Activated T-helper 1 cell treated with Interleukin-2 at 50 U/mL for 16 hours (primary cell): ENCODE measurements around the gene FUS.
"Not testable (repeated sequence)": the region's sequence is repeated elsewhere in the genome, so short reads cannot be mapped to it uniquely, and the experiment has no call there.

ENCODE experiments used
- DNase-seq: peaks from one replicate; pipeline ENCODE4 v3.0.0-alpha.2; 2020; ENCODE audit warnings: low read depth

Gene FUS

DNA sequence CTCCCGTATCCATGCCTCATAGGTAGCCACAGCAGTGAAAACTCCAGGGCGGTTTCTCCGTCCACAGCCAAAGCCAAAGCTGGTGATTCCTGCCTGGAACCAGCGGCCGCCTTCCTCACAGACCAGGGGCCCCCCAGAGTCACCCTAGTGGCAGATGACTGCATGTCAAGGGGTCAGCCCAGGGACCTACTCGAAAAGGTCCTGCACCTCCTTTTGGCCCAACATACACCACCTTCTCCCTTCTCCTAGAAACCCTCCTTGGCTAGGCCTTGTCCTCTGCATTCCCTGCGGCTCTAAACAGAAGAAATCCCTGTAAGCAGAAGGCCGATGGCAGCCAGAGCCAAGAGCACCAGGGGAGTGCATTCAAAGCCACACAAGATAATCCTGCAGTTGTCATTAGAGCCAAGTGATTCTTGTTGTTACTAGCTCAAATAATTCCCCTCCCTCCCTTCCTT lies 36.2 kb upstream of the FUS start:
- DNase-seq = no peak

DNA sequence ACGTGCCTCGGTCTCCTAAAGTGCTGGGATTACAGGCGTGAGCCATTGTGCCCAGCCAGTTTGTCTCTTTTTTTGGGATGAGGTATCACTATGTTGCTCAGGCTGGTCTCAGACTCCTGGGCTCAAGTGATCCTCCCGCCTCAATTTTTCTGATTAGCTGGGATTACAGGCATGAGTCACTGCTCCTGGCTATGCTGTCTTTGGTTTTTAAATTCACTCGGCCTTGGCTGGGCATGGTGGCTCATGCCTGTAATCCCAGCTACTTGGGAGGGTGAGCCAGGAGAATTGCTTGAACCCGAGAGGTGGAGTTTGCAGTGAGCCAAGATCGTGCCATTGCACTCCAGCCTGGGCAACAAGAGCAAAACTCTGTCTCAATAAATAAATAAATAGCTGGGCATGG lies 35.5 kb upstream of the FUS start:
- not testable (repeated sequence) for DNase-seq

DNA sequence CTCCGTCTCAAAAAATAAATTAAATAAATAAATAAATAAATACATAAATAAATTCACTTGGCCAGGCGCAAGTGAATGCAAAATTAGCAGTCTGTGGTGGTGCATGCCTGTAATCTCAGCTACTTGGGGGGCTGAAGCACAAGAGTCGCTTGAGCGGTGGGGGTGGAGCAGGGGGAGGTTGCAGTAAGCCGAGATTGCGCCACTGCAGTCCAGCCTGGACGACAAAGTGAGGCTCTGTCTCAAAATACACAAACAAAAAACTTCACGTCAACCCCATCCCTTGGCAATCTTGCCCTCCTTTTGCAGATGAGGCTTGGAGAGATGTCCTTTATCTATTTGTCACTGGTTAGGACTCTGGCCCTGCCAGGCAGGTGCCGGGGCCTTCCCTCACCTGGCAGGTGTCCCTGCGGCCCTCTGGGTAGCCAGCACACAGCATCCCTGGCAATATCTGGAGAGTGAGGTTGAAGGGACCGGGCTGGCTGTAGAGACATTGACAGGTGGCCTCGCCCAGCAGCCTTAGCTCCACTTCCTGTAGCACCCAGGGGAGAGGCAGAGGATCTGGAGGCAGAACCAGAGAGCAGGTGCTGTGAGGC lies 34.4 kb upstream of the FUS start:
- DNase-seq = no peak

DNA sequence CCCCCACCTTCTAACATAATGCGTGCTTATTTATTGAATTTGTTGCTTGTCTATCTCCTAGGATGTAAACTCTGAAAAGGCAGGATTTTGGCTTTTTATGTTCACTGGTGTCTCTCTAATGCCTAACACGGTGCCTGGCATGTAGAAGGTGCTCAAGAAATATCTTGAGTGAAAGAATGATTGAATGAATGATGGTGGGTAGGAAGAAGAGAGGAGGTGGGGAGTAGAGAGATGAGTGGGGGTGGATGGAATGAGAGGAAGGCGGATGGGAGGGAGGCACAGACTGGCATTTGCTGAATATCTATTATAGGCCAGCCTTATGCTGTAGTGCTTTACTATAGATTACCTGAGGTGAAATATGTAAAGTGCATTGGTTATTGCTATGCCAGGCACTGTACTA lies 32.4 kb upstream of the FUS start:
- DNase-seq = no peak

DNA sequence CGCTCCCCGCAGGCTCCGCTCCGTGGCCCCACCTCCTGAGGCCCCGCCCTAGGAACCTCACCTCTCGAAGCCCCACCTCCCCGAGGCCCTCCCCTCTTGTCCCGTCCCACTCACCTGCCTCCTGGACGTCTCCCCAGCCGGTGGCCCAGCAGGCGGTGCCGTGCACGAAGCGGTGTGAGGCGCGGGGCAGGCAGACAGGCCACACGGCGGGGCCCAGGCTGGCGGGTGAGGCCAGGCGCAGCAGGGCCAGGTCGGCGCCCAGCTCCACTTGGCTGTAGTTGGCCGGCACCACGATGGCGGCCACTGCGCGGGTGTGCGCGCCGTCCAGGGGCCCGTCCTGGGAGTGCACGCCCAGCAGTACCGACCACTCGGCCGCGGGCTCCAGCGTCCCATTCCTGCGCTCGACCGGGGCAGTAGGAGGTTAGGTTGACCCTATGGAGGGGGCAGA lies 31.6 kb upstream of the FUS start:
- no peak for DNase-seq

DNA sequence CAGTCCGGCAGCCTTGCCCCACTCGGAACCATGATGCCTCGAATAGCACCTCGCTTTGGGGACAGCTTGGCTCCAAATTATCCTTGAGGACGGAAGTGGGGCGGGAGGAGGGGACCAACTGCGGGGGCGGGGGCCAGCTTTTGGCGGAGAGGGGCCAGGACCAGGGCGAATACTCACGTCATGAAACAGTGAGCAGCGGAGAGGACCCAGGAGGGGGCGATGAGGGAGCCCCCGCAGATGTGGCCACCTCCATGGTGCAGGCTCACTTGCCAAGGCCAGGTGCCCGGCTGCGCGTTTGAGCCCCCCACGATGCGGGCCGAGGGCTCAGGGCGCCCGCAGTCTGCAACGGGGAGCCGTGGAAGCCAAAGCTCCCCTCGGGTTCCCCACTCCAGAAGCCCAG lies 31.0 kb upstream of the FUS start:
- DNase-seq = no peak

DNA sequence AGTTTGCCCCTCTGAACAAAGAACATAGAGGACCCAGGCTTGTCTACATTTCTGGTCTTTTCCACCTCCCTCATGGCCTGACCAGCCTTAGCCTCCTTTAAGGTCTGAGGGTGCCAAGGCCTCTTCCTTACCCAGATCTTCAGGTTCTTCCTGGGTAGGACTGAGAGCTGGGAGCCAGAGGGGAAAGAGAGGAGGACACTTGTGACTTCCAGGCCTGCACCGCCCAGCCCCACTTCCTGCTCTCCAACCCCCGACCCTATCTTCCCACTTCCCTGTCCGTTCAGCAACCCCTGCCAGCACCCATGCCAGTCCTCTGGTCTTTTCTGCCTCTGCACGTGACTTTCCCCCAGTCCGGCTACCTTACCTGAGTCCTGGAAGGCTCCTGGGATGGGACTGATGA lies 30.6 kb upstream of the FUS start:
- no peak for DNase-seq

DNA sequence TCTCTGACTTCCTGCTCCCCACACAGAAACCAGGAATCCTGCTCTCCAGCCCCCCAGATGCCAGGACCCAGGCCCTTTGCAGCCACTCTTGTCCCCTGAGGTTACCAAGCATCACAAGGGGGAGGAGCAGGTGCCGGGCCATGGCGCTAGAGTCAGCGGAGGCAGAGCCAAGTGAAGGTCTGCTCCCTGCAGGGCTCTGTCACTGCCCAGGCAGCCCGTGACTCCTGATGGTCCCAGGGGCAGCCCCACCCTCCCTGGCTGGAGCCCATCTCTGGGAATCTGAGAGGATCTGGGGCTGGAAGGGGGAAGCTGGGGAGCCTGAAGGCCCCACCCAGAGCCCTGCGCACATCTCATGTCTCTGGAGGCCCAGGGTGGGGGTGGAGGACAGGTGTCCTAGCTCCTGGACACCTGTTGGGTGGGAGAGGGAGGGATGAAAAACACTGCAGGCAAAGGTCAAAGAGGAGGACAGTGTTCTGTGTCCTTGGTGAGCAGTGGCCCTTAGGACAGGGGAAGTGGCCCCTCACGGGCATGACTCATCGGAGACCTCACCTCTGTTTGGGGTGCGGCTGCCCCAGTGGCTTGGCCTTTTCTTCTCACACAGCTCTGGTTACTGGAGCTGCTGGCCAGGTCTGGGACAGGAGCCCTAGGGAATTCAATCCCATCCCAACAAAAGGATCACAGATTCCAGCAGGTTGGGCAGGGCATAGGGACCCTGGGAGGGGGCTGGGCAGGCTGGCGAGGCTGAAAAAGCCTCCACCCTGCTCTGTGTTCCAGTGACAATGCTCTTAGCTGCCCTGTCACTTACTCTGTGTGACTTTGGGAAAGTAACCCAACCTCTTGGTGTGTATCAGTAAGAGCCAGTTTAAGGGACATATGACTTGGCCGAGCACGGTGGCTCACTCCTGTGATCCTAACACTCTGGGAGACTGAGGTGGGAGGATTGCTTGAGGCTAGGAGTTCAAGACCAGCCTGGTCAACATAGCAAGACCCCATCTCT lies 29.7 kb upstream of the FUS start, which contains the start of gene PRSS36:
PRSS36 (minus strand) TSS at position 173 of the 997 bp plus-strand sequence; CDS start at position 142, 31 bp downstream.
- no peak for DNase-seq

DNA sequence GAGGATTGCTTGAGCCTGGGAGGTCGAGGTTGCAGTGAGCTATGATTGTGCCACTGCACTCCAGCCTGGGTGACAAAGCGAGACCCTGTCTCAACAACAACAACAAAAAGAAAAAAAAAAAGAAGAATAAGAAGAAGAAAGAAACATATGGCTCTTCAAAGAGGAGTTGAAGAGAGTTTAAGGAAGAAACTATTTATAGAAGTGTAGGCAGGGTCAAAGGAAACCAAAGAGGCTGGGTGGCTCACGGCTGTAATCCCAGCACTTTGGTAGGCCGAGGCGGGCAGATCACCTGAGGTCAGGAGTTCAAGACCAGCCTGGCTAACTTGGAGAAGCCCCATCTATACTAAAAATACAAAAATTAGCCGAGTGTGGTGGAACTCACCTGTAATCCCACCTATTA lies 29.0 kb upstream of the FUS start:
- DNase-seq = not testable (repeated sequence)

DNA sequence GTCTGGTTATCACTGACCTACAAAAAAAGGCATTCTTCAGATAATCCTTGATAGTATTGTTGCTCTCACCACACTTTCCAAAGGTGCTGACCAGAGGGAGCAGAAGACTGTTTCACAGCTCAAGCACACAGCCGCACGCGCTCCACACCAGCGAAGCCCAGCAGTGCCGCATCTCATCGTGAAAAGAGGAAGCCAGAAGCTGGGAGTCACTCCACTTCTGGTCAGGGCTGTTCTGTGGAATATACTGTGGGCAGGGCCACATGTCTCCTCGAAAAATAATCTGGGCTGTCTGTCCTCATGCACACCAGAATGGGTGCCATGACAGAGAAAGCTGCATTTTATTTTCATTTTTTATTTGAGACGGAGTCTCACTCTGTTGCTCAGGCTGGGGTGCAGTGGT lies 22.8 kb upstream of the FUS start:
- no peak for DNase-seq

DNA sequence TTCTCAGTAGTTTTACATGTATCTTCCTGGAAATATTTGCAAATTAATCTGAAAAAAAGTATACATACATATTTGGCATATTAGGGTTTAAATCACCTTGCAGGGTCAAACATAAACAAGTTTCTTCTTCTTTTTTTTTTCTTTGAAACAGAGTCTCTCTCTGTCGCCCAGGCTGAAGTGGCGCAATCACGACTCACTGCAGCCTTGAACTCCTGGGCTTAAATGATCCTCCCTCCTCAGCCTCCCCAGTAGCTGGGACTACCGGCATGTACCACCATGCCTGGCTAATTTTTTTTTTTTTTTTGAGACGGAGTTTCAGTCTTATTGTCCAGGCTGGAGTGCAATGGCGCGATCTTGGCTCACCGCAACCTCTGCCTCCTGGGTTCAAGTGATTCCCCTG lies 12.6 kb upstream of the FUS start:
- DNase-seq = no peak

DNA sequence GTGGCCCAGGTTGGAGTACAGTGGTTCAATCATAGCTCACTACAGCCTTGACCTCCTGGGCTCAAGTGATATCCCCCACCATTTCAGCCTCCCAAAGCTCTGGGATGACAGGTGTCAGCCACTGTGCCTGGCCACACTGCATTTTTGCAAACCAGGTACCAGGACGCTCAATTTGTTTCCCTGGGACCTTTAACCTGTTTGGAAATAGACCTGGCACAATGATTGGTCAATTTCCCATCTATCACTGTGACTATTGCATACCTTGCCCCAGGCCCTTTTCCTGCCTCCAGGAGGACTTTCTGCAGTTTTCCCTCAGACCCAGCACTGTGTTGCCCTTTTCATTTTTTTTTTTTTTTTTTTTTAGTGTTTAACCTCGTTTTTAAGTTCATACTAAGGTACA lies 11.1 kb upstream of the FUS start:
- DNase-seq = no peak

DNA sequence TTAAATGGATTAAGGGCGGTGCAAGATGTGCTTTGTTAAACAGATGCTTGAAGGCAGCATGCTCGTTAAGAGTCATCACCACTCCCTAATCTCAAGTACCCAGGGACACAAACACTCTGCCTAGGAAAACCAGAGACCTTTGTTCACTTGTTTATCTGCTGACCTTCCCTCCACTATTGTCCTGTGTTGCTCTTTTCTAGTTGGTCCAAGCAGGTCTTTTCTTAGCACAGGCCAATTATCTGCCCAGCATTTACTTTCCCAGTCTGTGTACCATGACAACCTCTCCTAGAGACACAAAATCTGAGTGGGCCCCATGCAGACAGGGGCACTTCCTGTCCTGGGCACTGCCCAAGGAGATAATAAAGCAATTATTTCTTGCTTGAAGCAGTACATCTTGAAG lies 9.9 kb upstream of the FUS start:
- DNase-seq = not testable (repeated sequence)

DNA sequence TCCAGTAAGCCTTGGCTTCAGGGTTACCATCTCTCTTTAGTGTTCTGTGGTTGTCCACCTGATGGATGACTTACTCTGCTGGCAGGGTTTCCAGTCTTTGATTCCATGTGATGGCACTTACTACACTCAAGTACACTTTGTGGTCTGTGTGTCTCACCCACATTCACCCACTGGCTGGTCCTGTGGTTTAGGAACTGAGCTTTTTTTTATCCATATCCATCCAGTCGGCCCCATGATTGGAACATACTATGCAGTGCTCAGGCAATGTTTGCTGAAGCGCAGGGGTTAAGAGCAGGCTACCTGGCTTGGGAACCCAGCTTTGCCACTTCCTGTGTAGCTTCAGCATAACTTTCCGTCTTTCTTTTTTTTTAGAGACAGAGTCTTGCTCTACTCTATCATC lies 2.8 kb upstream of the FUS start:
- DNase-seq = peak; percentile 28

DNA sequence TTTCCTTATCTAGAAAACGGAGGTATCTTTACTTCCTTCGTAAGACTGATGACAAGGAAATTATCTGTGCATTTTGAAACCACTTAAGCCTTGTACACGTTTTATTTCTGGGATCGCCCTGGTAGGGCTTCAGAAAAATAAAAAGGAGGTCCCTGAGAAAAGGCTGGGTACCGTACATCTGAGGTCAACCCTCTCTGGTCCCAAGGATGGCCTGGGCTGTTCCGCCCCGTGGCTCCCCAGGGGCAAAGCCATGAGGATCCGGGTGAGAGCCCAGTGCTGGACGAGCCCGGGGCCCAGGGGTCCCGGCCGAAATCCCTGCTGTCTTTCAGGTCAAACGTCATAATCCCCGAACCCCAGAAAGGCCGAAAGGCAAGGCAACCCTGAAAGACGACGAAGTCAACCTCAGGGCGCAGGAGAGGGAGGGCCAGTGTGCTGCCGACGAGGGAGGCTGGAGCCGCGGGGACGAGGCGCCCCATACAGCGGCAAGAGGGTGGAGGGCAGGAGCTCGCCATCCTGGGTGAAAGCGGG lies 656 bp upstream of the FUS start:
- no peak for DNase-seq

DNA sequence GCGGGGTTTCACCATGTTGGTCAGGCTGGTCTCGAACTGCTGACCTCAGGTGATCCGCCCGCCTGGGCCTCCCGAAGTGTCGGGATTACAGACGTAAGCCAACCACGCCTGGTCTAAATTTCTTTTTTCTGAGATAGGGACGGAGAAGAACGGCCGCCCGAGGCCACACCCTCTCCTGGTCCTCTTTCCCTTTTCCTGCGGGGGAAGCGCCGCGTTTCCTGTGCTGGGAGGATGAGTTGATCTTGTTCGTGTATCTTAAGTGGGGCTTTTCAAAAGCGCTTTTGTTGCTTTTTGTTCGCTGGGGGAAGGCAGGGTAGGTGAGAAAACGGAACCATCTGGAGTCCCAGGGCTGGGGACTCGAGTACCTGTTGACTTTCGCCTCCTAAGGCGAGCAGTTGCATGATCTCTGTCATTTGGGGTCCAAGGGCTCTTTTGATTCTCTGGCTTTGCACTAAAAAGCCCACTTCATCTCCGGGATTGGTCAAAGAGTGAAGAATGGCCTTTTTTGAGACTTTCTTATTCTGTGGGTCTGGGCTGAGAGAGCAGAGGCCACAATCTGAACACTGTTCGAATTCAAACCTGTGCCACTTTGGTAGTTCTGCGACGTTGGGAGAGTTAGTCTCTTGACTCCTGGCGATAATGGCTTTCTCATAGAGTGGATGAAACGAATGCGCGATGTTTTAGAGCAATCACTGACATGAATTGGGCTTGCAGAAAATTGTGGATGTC lies 1.3 kb downstream of the FUS start:
- DNase-seq = no peak

DNA sequence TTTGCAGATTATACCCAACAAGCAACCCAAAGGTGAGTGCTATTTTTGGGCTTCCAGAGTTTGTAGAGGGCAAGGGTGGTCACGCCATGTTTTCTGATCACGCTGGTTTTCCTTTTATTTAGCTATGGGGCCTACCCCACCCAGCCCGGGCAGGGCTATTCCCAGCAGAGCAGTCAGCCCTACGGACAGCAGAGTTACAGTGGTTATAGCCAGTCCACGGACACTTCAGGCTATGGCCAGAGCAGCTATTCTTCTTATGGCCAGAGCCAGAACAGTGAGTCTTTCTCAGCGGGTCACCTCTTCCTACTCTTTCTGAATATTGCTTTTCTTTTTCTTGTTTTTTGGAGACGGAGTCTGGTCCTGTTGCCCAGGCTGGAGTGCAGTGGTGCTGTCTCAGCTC lies 2.5 kb downstream of the FUS start:
- no peak for DNase-seq

DNA sequence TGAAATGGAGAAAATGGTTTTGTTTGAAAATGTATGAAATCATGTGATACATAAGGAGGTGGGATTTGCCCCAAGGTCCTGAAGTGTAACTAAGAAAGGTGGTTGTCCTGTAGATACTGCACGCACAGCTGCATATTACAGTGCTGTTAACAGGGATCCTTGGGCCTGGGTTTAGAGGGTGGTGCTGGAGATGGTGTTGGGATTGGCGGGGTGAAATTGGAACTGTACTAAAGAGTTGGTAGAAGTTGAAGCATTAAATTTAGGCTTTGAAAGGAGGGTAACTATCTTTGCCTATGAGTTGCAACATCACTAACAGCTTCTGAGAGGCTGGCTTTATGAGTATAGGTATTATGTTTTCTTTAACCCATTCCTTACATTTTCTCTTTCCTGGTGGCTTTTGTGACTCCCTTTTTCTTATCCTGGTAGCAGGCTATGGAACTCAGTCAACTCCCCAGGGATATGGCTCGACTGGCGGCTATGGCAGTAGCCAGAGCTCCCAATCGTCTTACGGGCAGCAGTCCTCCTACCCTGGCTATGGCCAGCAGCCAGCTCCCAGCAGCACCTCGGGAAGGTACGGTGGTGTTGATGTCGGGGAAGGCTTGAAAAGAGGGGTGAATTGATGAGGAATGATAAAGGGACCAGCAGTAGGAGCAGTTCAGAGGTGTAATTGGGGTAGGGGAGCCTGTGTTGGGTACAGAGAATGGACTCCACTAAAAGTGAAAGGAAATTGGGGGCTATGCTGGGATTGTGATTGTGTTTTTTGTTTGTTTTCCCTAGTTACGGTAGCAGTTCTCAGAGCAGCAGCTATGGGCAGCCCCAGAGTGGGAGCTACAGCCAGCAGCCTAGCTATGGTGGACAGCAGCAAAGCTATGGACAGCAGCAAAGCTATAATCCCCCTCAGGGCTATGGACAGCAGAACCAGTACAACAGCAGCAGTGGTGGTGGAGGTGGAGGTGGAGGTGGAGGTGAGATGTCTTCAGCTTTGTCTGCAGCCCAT lies 3.8 kb downstream of the FUS start:
- DNase-seq = no peak

DNA sequence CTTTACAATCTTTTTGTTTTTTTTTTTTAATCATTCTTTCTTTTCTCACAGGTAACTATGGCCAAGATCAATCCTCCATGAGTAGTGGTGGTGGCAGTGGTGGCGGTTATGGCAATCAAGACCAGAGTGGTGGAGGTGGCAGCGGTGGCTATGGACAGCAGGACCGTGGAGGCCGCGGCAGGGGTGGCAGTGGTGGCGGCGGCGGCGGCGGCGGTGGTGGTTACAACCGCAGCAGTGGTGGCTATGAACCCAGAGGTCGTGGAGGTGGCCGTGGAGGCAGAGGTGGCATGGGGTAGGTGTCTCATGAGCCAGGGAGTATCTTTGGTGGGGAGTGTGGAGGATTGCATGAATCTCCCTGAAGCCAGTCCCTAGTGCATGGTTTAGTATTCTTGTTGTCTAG lies 4.9 kb downstream of the FUS start:
- no peak for DNase-seq

DNA sequence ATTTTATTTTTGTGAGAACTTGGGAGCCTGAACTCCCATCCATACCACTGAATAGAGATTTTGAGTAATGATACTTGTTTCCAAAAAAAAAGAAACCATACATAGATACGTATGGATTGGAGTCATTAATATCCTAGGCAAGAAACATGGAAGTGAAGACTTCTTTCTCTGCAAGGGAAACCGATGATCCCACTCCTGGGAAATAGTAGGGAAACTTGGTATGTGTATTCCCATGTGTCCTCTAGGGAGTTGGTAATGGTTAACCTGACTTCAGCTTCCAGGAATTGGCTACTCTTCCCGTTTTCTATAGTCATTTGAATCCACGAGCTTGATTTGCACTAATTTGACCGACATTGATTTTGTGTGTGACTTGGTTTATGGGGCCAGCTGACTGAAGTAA lies 5.4 kb downstream of the FUS start:
- DNase-seq = no peak

DNA sequence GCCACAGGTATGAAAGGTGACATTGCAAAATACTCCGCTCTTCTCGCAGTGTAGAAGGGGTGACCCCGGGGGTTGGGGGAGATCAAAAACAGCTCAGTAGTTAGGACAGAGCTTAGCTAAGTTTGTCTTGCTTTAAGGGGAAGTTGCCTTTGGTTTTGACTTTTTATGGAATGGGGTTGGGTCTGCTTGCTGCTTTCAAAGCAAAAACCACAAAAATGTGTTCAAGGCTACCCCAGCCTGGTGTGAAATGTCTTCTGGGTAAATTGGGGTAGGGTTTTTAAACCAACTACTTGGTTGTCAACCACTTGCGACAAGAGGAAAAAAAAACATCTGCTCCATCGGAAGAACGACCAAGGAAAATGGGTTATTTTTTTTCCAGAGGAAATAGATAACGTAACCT lies 6.2 kb downstream of the FUS start:
- no peak for DNase-seq
